ENCODE measurements around the gene S100A13. TPM values are rescaled to one million over a fixed set of nuclear protein-coding genes. Genes with fewer than 3 reads are reported as not detected.

The S100A13 gene
- total and polyA plus RNA-seq, 10 of the 15 experiments (the other 5 are each of a cell fraction or from before 2014, with no cell fraction given): 5.7 to 30.9 (median 9.1) TPM

DNA sequence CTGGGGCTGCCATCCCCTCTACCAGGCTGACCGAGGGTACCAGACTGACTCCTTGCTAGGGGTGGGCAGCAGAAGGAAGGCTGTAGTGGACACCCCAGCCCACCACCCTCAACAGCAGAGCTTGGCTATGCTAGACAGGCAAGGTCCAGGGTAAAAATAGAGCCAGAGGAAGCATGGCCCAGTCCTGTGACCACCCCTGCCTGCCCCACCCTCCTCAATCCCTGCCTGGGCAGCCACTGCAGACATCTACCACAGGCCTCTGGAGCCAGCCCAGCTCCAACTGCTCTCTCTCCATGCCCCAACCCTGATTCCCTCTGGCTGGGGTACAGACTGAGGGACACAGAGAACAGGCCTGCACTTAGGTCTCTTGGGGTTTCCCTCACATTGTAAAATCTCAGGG is 2.7 kb upstream of the S100A13 start:
- Histone ChIP-seq H3K9ac (ENCODE audit: control insufficient read depth, insufficient read depth, low read length) (no peak overlapping the region), H3K27ac (ENCODE audit: control insufficient read depth, insufficient read depth) (no peak overlapping the region), H3K9me3 (replicated peaks; ENCODE audit: control insufficient read depth, insufficient read depth, low read length) (no peaks in the 10 kb centered on the region), H3K4me1 (ENCODE audit: control insufficient read depth, insufficient read depth, low read length) (peaks cover 14% of the 10 kb centered on the region), H3K4me2 (ENCODE audit: control insufficient read depth, insufficient read depth) (no peak overlapping the region), H3K36me3 (ENCODE audit: control insufficient read depth in 2 of 2, insufficient read depth in 2 of 2, low read length in 1 of 2) (no peaks in the 10 kb centered on the region), H2AFZ (ENCODE audit: control insufficient read depth, low read depth, low read length) (no peak overlapping the region), H3K79me2 (ENCODE audit: control insufficient read depth, insufficient read depth, low read length) (peaks cover 10% of the 10 kb centered on the region), H3K4me3 (no peak overlapping the region), H3K27me3 (replicated peaks in 1 of 2; ENCODE audit: control insufficient read depth in 2 of 2, insufficient read depth in 2 of 2, low read length in 1 of 2) (no peaks in the 10 kb centered on the region), H4K20me1 (ENCODE audit: control insufficient read depth, insufficient read depth) (no peaks in the 10 kb centered on the region)
- RAD21 ChIA-PET (ENCODE audit: unreplicated experiment): interaction anchor here (3.7 kb wide), 1 partner anchor 58 kb away, joined by 25 read pairs; no protein-coding TSS in a partner anchor
- POLR2A ChIA-PET: no interaction called here
- FAIRE-seq (no peak), ATAC-seq (no peak), DNase-seq (ENCODE audit: low read depth, low spot score) (no peak)
- SMC1A ChIA-PET (ENCODE audit: uncharacterized antibody, unreplicated experiment): interaction anchor here (1.7 kb wide), 1 partner anchor 45 kb away, joined by 5 read pairs; no protein-coding TSS in a partner anchor
- intact Hi-C loops (cut with micrococcal nuclease; ENCODE audit: unreplicated experiment): no loop called here
- in situ Hi-C loops (cut with MboI): no loop called here
- WGBS (ENCODE audit: insufficient coverage, insufficient replicate concordance, low lambda C conversion rate, missing lambda C conversion rate): 85% methylated on average over 1 of the region's 1 CpG
- no TSS peak for BruUV-seq (replicated peaks)
- TF ChIP-seq NFXL1 (IDR thresholded peaks at IDR 0.05; ENCODE audit: borderline replicate concordance) (no peak), CBX5 (IDR thresholded peaks at IDR 0.05; ENCODE audit: low read depth) (no peak), HDAC2 (IDR thresholded peaks at IDR 0.05) (no peak), TCF12 (IDR thresholded peaks at IDR 0.05; ENCODE audit: low read depth, low read length) (no peak), CREB1 (IDR thresholded peaks at IDR 0.05; ENCODE audit: low read depth) (no peak), RBBP5 (conservative IDR thresholded peaks at IDR 0.05) (no peak), TARDBP (IDR thresholded peaks at IDR 0.05; ENCODE audit: borderline replicate concordance) (no peak), EGR1 (IDR thresholded peaks at IDR 0.05; ENCODE audit: borderline replicate concordance in 1 of 2, low read depth in 2 of 2, low read length in 2 of 2) (no peak), FOS (IDR thresholded peaks at IDR 0.05; ENCODE audit: borderline replicate concordance, extremely low read depth, insufficient read length) (no peak), ZNF384 (IDR thresholded peaks at IDR 0.05; ENCODE audit: borderline replicate concordance, low read depth, low read length) (no peak), MYC (IDR thresholded peaks at IDR 0.05; ENCODE audit: insufficient read depth, insufficient read length, insufficient replicate concordance, low read length, severe bottlenecking) (no peak), RB1 (IDR thresholded peaks at IDR 0.05; ENCODE audit: borderline replicate concordance) (no peak), SMC3 (IDR thresholded peaks at IDR 0.05; ENCODE audit: borderline replicate concordance, low read length) (no peak), SREBF2 (IDR thresholded peaks at IDR 0.05; ENCODE audit: low read length) (no peak)
- TF ChIP-seq, protein P1, sequence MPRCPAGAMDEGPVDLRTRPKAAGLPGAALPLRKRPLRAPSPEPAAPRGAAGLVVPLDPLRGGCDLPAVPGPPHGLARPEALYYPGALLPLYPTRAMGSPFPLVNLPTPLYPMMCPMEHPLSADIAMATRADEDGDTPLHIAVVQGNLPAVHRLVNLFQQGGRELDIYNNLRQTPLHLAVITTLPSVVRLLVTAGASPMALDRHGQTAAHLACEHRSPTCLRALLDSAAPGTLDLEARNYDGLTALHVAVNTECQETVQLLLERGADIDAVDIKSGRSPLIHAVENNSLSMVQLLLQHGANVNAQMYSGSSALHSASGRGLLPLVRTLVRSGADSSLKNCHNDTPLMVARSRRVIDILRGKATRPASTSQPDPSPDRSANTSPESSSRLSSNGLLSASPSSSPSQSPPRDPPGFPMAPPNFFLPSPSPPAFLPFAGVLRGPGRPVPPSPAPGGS (IDR thresholded peaks at IDR 0.05; ENCODE audit: borderline replicate concordance, insufficient read depth, low read depth, low read length, poor library complexity, severe bottlenecking): no peak
- TF ChIP-seq, protein P2, sequence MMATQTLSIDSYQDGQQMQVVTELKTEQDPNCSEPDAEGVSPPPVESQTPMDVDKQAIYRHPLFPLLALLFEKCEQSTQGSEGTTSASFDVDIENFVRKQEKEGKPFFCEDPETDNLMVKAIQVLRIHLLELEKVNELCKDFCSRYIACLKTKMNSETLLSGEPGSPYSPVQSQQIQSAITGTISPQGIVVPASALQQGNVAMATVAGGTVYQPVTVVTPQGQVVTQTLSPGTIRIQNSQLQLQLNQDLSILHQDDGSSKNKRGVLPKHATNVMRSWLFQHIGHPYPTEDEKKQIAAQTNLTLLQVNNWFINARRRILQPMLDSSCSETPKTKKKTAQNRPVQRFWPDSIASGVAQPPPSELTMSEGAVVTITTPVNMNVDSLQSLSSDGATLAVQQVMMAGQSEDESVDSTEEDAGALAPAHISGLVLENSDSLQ (IDR thresholded peaks at IDR 0.05): no peak
- TF ChIP-seq, protein P3, sequence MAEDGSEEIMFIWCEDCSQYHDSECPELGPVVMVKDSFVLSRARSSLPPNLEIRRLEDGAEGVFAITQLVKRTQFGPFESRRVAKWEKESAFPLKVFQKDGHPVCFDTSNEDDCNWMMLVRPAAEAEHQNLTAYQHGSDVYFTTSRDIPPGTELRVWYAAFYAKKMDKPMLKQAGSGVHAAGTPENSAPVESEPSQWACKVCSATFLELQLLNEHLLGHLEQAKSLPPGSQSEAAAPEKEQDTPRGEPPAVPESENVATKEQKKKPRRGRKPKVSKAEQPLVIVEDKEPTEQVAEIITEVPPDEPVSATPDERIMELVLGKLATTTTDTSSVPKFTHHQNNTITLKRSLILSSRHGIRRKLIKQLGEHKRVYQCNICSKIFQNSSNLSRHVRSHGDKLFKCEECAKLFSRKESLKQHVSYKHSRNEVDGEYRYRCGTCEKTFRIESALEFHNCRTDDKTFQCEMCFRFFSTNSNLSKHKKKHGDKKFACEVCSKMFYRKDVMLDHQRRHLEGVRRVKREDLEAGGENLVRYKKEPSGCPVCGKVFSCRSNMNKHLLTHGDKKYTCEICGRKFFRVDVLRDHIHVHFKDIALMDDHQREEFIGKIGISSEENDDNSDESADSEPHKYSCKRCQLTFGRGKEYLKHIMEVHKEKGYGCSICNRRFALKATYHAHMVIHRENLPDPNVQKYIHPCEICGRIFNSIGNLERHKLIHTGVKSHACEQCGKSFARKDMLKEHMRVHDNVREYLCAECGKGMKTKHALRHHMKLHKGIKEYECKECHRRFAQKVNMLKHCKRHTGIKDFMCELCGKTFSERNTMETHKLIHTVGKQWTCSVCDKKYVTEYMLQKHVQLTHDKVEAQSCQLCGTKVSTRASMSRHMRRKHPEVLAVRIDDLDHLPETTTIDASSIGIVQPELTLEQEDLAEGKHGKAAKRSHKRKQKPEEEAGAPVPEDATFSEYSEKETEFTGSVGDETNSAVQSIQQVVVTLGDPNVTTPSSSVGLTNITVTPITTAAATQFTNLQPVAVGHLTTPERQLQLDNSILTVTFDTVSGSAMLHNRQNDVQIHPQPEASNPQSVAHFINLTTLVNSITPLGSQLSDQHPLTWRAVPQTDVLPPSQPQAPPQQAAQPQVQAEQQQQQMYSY (CRISPR knock-in tag; IDR thresholded peaks at IDR 0.05): no peak
- CTCF ChIA-PET: interaction anchor here (2.1 to 5.2 kb wide), 3 partner anchors 14 to 62 kb away, joined by 11 to 66 read pairs (median 12); partner anchors contain the start of genes S100A14 and S100A16
